Testis (tissue), 3 donors: ENCODE measurements around the gene SLC30A1. TPM values are rescaled to one million over a fixed set of nuclear protein-coding genes. Genes with fewer than 3 reads are reported as not detected.

Source experiments
- DNase-seq: peaks from one replicate; pipeline ENCODE4 v3.0.0-alpha.2; 2019
- H3K27ac ChIP-seq, 2 donors: fragments of 200-600 bp; sonication (generic); one replicate each; pipeline ENCODE4 v1.5.1; 2019
- H3K27me3 ChIP-seq: fragments of 200-600 bp; sonication (generic); one replicate; pipeline ENCODE4 v1.5.1; 2019
- H3K36me3 ChIP-seq: fragments of 200-600 bp; sonication (generic); one replicate; pipeline ENCODE4 v1.5.1; 2017; ENCODE audit warnings: low read depth; ENCODE audit errors: missing control alignments
- H3K4me1 ChIP-seq: fragments of 200-600 bp; sonication (generic); one replicate; pipeline ENCODE4 v1.5.1; 2019
- H3K4me3 ChIP-seq, 2 donors: fragments of 200-600 bp; sonication (generic); one replicate each; pipeline ENCODE4 v1.5.1; 2017 to 2019
- H3K9me3 ChIP-seq: fragments of 200-600 bp; sonication (generic); one replicate; pipeline ENCODE4 v1.5.1; 2017
- CTCF ChIP-seq, 3 experiments: fragments of 450-650 bp in 2 of 3; fragments of 200-600 bp in 1 of 3; sonication (generic) in 1 of 3; IDR thresholded peaks; one replicate each; pipeline ENCODE4 v1.5.1; 2016 to 2019; ENCODE audit warnings: antibody characterized with exemption in 3 of 3, mild to moderate bottlenecking in 2 of 3, moderate library complexity in 1 of 3
- POLR2A ChIP-seq: fragments of 450-650 bp; IDR thresholded peaks from one replicate; pipeline ENCODE4 v1.6.1; 2017; ENCODE audit warnings: antibody characterized with exemption, mild to moderate bottlenecking, moderate library complexity
- WGBS, 2 donors: methylation state at CpG; one replicate each; pipeline ENCODE4 v1.1.5; 2018; 5-methylcytosine and 5-hydroxymethylcytosine counted together
- intact Hi-C: fragments of 100-400 bp; cut with DNase I; formaldehyde crosslinking; loops from one replicate; pipeline ENCODE4 v1.15.1; 2023; ENCODE audit warnings: low total_unique reads
- polyA plus RNA-seq: library from polyadenylated mRNA; stranded (reverse); fragments of 350-450 nt; fragmentation: Illumina TruSeq; extraction: RNeasy Lipid Tissue Mini Kit (QIAGEN cat#74804); gene quantifications from one replicate; pipeline ENCODE4 v1.2.3, GENCODE V29; 2014; ENCODE audit warnings: low read depth, low replicate concordance; ENCODE audit not compliant: insufficient read depth
- total RNA-seq, 2 donors: library from RNA; depleted of rRNA; stranded (reverse); fragments of >200 nt; gene quantifications; one replicate each; pipeline ENCODE4 v1.2.3, GENCODE V29; 2016

SLC30A1 gene
- total and polyA plus RNA-seq, 3 donors from 2014 or later = 29.4 to 37.3 (median 33.3) TPM

- 75 to 82% methylated on average over 15 of the region's 15 CpGs for WGBS, 2 donors
- intact Hi-C loops = no loop called here
- no peak for DNase-seq
Observed at GRCh38 chr1:211531194-211532087, 47.5 kb downstream of the SLC30A1 start.

GRCh38 chr1:211530102-211530501, 48.9 kb downstream of the SLC30A1 start:
- TF ChIP-seq POLR2A (no peak), CTCF (IDR thresholded peaks at IDR 0.05) (no peak)
- Histone ChIP-seq H3K9me3 (no peaks in the 10 kb centered on the region), H3K27me3 (no peaks in the 10 kb centered on the region), H3K36me3 (no peaks in the 10 kb centered on the region), H3K4me1 (no peaks in the 10 kb centered on the region), H3K4me3 (no peak overlapping the region), H3K27ac (no peak overlapping the region)
- no peak for DNase-seq
- intact Hi-C loops = no loop called here
- 60 to 69% methylated on average over 2 of the region's 2 CpGs for WGBS, 2 donors

More at GRCh38 chr1:211531194-211532087, 47.5 kb downstream of the SLC30A1 start:
- no peak for TF ChIP-seq POLR2A
- TF ChIP-seq CTCF (IDR thresholded peaks at IDR 0.05) = no peak
- no peaks in the 10 kb centered on the region for H3K27me3 ChIP-seq
- no peaks in the 10 kb centered on the region for H3K36me3 ChIP-seq
- no peak overlapping the region for H3K4me3 ChIP-seq
- H3K9me3 ChIP-seq = no peaks in the 10 kb centered on the region
- no peaks in the 10 kb centered on the region for H3K4me1 ChIP-seq
- no peak overlapping the region for H3K27ac ChIP-seq

GRCh38 chr1:211529453-211529852, 49.5 kb downstream of the SLC30A1 start:
- no peaks in the 10 kb centered on the region for H3K27me3 ChIP-seq
- intact Hi-C loops = no loop called here
- 25 to 31% methylated on average over 9 of the region's 9 CpGs for WGBS, 2 donors
- peak; percentile 25 for DNase-seq
- H3K9me3 ChIP-seq = no peaks in the 10 kb centered on the region
- no peak overlapping the region for H3K4me3 ChIP-seq
- H3K4me1 ChIP-seq = no peaks in the 10 kb centered on the region
- no peaks in the 10 kb centered on the region for H3K36me3 ChIP-seq
- TF ChIP-seq CTCF (IDR thresholded peaks at IDR 0.05) = no peak
- no peak for TF ChIP-seq POLR2A
- no peak overlapping the region for H3K27ac ChIP-seq

- WGBS, 2 donors = 89 to 95% methylated on average over 5 to 7 of the region's 7 CpGs
- H3K9me3 ChIP-seq = no peaks in the 10 kb centered on the region
Observed at GRCh38 chr1:211529011-211529410, 50.0 kb downstream of the SLC30A1 start.

More at GRCh38 chr1:211529011-211529410, 50.0 kb downstream of the SLC30A1 start:
- Histone ChIP-seq H3K36me3 (no peaks in the 10 kb centered on the region), H3K4me1 (no peaks in the 10 kb centered on the region), H3K27ac (no peak overlapping the region), H3K27me3 (no peaks in the 10 kb centered on the region), H3K4me3 (no peak overlapping the region)
- intact Hi-C loops = no loop called here
- DNase-seq = no peak
- TF ChIP-seq POLR2A = no peak
- TF ChIP-seq CTCF (IDR thresholded peaks at IDR 0.05) = no peak
